Measurements from ENCODE around the gene TENM4. TPM values are rescaled to one million over a fixed set of nuclear protein-coding genes. Genes with fewer than 3 reads are reported as not detected.

Gene TENM4
- total and polyA plus RNA-seq, 2 of the 8 experiments (the other 6 are each of a cell fraction or from before 2014, with no cell fraction given) = 3.5 to 7.2 TPM

GRCh38 chr11:78800756-78801155, 640.1 kb downstream of the TENM4 start:
- Histone ChIP-seq H3K23me2 (ENCODE audit: low read depth, low read length) (no peaks in the 10 kb centered on the region), H4K91ac (replicated peaks; ENCODE audit: insufficient read length, low read length) (no peak overlapping the region), H3K27ac (ENCODE audit: low read depth, low read length) (no peak overlapping the region), H3K14ac (ENCODE audit: insufficient read length) (no peak overlapping the region), H2AK5ac (ENCODE audit: low read depth, low read length) (no peak overlapping the region), H4K8ac (ENCODE audit: extremely low read depth, insufficient read depth, low read length) (no peak overlapping the region), H3K56ac (replicated peaks; ENCODE audit: insufficient read length, low read depth, low read length) (no peak overlapping the region), H3K4ac (replicated peaks; ENCODE audit: insufficient read length, low read depth, low read length) (no peak overlapping the region), H3K23ac (ENCODE audit: insufficient read length) (no peak overlapping the region), H3K9me3 (ENCODE audit: insufficient read depth in 2 of 2, low read depth in 1 of 2, low read length in 1 of 2) (no peaks in the 10 kb centered on the region), H3K18ac (ENCODE audit: extremely low read depth, low read length) (no peak overlapping the region), H3K79me1 (ENCODE audit: low read depth, low read length) (no peaks in the 10 kb centered on the region), H4K5ac (ENCODE audit: insufficient read length, low read depth, low read length) (no peak overlapping the region), H2BK5ac (ENCODE audit: low read depth, low read length) (no peak overlapping the region), H2BK15ac (ENCODE audit: low read length) (no peak overlapping the region), H2BK120ac (replicated peaks; ENCODE audit: low read depth, low read length) (no peak overlapping the region), H3K27me3 (replicated peaks in 1 of 4; ENCODE audit: control insufficient read depth in 3 of 4, extremely low read depth in 1 of 4, insufficient read depth in 3 of 4, low read length in 3 of 4) (no peaks in the 10 kb centered on the region), H3K79me2 (ENCODE audit: control insufficient read depth in 1 of 2, insufficient read depth in 2 of 2, low read length in 2 of 2) (no peaks in the 10 kb centered on the region), H3K36me3 (ENCODE audit: control insufficient read depth in 2 of 4, insufficient read depth in 4 of 4, low read length in 3 of 4) (no peaks in the 10 kb centered on the region), H4K20me1 (replicated peaks in 1 of 2; ENCODE audit: control insufficient read depth in 1 of 2, insufficient read depth in 2 of 2, low read length in 2 of 2) (no peaks in the 10 kb centered on the region), H3K9ac (replicated peaks in 1 of 4; ENCODE audit: extremely low read depth in 1 of 4, low read depth in 3 of 4, low read length in 3 of 4) (no peak overlapping the region), H2BK20ac (ENCODE audit: low read length) (no peak overlapping the region), H3K4me3 (ENCODE audit: extremely low read depth in 1 of 4, insufficient read depth in 2 of 4, low read depth in 3 of 4, low read length in 4 of 4) (no peak overlapping the region), H2BK12ac (ENCODE audit: low read depth, low read length) (no peak overlapping the region), H3K4me1 (replicated peaks in 1 of 4; ENCODE audit: control insufficient read depth in 3 of 4, insufficient read depth in 4 of 4, low read length in 3 of 4) (peaks cover 0 to 17% (median 10%) of the 10 kb centered on the region in 4 experiments; a peak in 5 of 7 replicates), H3K4me2 (ENCODE audit: insufficient read depth in 1 of 2, low read depth in 2 of 2, low read length in 2 of 2) (no peak overlapping the region), H2AFZ (ENCODE audit: low read length) (no peak overlapping the region)
- no peak for DNase-seq (ENCODE audit: low read depth in 1 of 2, low spot score in 2 of 2)
- ChIA-PET POLR2A (ENCODE audit: partially characterized antibody) (no interaction called here), CTCF (ENCODE audit: partially characterized antibody) (interaction anchor here (0.8 to 10.3 kb wide), 19 partner anchors 8 to 255 kb away, joined by 3 to 187 read pairs (median 5); no protein-coding TSS in a partner anchor)
- WGBS, 2 experiments (ENCODE audit: extremely low coverage in 1 of 2, insufficient coverage in 1 of 2, insufficient read length in 1 of 2, insufficient replicate concordance in 2 of 2, low coverage in 1 of 2, low lambda C conversion rate in 2 of 2, missing lambda C conversion rate in 1 of 2) = 100% methylated on average over 2 of the region's 2 CpGs; no CpG with 5 or more reads in 1 of the 2 experiments
- FAIRE-seq = no peak
- no peak for TF ChIP-seq ASH2L (IDR thresholded peaks at IDR 0.05; ENCODE audit: low read length)
- no peak for TF ChIP-seq GTF2F1 (IDR thresholded peaks at IDR 0.05; ENCODE audit: borderline replicate concordance, low read depth, low read length)
- no peak for TF ChIP-seq EP300 (IDR thresholded peaks at IDR 0.05; ENCODE audit: borderline replicate concordance in 1 of 2, low read depth in 2 of 2, low read length in 2 of 2)
- TF ChIP-seq USF2 (IDR thresholded peaks at IDR 0.05; ENCODE audit: low read length) = no peak
- TF ChIP-seq RXRA (IDR thresholded peaks at IDR 0.05; ENCODE audit: insufficient read depth, low read depth, low read length) = no peak
- TF ChIP-seq SAP30 (IDR thresholded peaks at IDR 0.05; ENCODE audit: insufficient read depth, insufficient replicate concordance, low read length) = no peak
- no peak for TF ChIP-seq CTBP2 (IDR thresholded peaks at IDR 0.05; ENCODE audit: borderline replicate concordance, insufficient read depth, insufficient read length, low read length)
- no peak for TF ChIP-seq ATF2 (IDR thresholded peaks at IDR 0.05; ENCODE audit: low read length)
- TF ChIP-seq MAFK (IDR thresholded peaks at IDR 0.05; ENCODE audit: low read depth, low read length) = no peak
- no peak for TF ChIP-seq ZNF274 (IDR thresholded peaks at IDR 0.05; ENCODE audit: borderline replicate concordance, extremely low read depth, low read length)
- TF ChIP-seq EGR1 (IDR thresholded peaks at IDR 0.05; ENCODE audit: borderline replicate concordance, low read depth, low read length) = no peak
